ENCODE results near the gene GJA9.

- TF ChIP-seq NRF1 (IDR thresholded peaks at IDR 0.05; ENCODE audit: low read depth, low read length) (no peak), HDAC2 (IDR thresholded peaks at IDR 0.05; ENCODE audit: borderline replicate concordance in 1 of 2, low read depth in 2 of 2, low read length in 2 of 2) (no peak), SIX5 (IDR thresholded peaks at IDR 0.05; ENCODE audit: low read depth, low read length) (no peak), CTCF (IDR thresholded peaks at IDR 0.05; ENCODE audit: control extremely low read depth in 1 of 3, insufficient read depth in 1 of 3, low read depth in 1 of 3, low read length in 3 of 3) (no peak), SP1 (IDR thresholded peaks at IDR 0.05; ENCODE audit: low read depth, low read length) (no peak), POLR2A (IDR thresholded peaks at IDR 0.05; ENCODE audit: control extremely low read depth in 1 of 2, low read depth in 2 of 2, low read length in 2 of 2) (no peak), ZNF274 (IDR thresholded peaks at IDR 0.05; ENCODE audit: borderline replicate concordance, extremely low read depth, low read length) (no peak), RFX5 (IDR thresholded peaks at IDR 0.05; ENCODE audit: borderline replicate concordance, low read depth, low read length) (no peak), SP4 (IDR thresholded peaks at IDR 0.05; ENCODE audit: low read length) (no peak), MAX (IDR thresholded peaks at IDR 0.05) (no peak), GABPA (IDR thresholded peaks at IDR 0.05; ENCODE audit: borderline replicate concordance, insufficient read depth, low read length) (no peak)
Observed at GRCh38 chr1:38896169-38896568, 14.8 kb upstream of the GJA9 start.
